GM10266 (cell line): Measurements from ENCODE around the gene TOMM6.

Experiments used
- DNase-seq: peaks from one replicate; pipeline ENCODE4 v3.0.0; 2012; ENCODE audit errors: extremely low spot score
- TF ChIP-seq, protein P1 (sequence below): IDR thresholded peaks from 2 replicates; pipeline ENCODE4 v1.5.1; 2012; ENCODE audit warnings: mild to moderate bottlenecking, low read depth; ENCODE audit not compliant: control insufficient read depth, insufficient read depth; ENCODE audit errors: missing control alignments

TOMM6 gene

DNA sequence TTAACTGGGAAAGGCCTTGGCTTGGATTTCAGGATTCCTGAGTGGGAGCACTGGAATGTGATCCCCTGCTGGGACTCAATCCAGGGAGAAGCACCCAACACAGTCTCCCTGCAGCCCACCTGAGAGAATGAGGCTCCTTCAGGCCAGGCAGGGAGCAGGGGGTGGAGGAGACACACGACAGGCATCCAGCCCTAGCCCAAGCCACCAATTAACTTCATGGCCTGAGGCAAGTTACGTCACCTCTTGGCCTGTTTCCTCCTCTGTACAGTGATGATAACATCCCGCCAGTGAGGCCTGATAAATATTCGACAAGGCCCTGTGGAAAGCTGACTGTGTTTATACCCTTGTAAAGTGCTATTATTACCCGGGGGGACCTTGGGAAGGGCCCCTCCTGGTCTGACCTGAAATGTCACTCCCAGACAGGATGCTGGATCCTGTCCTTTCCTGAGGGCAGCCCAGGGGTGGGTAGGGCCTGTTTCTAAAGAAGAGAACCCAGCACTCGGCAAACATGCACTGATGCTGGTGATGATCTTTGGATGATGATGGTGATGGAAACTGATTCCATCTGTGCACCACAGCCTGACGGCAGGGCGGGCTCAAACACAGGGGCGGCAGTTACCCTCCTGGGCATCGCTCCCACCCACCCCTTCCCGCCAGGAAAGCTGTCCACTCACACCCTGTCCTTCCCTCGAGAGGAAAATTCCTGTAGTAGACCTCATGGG, 20.2 kb upstream of the TOMM6 start:
- DNase-seq: no peak
- TF ChIP-seq, protein P1, sequence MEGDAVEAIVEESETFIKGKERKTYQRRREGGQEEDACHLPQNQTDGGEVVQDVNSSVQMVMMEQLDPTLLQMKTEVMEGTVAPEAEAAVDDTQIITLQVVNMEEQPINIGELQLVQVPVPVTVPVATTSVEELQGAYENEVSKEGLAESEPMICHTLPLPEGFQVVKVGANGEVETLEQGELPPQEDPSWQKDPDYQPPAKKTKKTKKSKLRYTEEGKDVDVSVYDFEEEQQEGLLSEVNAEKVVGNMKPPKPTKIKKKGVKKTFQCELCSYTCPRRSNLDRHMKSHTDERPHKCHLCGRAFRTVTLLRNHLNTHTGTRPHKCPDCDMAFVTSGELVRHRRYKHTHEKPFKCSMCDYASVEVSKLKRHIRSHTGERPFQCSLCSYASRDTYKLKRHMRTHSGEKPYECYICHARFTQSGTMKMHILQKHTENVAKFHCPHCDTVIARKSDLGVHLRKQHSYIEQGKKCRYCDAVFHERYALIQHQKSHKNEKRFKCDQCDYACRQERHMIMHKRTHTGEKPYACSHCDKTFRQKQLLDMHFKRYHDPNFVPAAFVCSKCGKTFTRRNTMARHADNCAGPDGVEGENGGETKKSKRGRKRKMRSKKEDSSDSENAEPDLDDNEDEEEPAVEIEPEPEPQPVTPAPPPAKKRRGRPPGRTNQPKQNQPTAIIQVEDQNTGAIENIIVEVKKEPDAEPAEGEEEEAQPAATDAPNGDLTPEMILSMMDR: no peak

DNA sequence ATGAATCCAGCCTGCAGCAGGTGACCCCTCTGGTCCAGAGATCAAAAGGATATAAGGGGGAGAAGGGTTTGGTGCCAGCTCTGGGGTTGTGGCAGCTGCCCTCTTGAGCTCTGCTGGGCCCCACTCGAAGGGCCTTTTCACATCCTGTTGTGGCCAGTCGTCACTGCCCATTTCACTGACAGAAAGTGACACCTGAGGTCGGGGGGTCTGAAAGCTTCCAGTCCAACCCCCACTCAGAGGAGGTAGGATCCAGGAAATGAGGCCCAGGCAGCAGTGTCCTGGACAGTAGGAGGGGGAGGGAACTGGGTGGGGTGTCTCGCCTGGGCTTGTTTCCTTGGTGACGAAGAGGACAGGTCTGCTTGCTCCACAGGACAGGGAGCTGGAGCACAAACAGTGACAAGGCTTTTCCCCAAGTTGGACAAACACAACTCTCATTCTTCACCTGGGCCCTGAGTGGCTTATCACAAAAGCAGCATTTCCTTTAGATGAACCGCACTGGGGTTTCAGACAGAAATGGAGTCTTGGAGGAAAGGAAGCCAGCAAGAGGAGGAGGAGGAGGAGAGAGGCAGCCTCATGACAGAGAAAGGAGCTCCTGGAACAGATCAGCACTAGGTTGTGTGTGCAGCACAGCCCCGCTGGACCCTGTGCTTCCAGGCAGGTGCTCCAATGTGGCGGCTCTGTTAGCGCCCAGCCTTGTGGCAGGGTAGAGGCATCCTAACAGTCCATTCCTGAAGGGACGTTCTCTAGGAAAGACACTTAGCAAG, 18.8 kb upstream of the TOMM6 start:
- TF ChIP-seq, protein P1: no peak
- DNase-seq: no peak

DNA sequence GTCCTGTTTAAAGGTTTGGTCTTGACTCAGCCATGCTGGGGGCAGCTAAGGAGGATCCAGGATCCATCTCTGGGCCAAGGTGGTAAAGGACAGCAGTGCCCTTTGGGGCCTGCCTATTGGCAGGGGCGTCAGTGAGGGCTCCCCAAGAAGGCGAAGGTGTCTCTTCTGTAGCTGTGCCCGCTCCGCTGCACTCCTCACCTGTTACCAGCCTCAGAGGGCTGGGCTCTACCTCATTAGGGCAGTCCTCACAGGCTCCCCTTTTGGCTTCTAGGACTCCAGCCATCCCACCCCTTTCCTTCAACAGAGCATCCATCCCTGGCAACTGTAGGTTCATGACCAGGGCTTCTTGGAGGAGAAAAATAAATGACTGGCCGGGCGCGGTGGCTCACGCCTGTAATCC, 18.1 kb upstream of the TOMM6 start:
- TF ChIP-seq, protein P1: no peak
- no peak for DNase-seq

DNA sequence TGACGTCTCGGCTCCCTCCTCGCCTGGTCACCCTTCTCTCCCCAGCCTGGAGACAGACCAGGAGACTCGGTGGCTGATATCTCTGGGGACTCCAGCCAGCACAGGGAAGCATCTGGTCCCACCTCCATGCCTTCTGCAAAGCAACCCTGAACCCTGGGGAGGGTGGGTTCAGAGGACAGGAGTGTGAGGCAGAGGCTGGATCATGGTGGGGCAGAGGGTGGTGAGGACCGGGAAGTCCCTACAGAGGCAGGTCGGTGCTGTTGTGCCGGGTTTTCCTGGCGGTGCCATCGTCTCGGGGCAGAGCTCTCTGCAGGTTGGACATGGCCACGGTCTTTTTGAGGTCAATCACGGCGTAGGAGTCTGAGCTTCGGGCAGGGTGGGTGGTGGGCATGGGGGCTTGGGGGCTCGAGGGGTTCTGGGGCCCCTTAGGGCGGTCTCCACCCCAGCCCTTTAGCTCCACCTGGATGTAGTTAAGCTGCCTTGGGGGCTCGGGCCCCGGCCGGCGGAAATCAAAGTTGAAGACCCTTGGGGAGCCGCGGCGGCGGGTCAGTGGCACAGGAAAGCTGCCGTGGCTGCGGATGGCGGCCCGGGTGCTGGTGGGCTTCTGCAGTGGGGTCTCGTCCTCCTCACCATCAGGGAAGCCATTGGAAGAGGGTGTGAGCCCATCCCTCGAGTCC, 17.0 kb upstream of the TOMM6 start:
- TF ChIP-seq, protein P1: no peak
- DNase-seq: no peak

DNA sequence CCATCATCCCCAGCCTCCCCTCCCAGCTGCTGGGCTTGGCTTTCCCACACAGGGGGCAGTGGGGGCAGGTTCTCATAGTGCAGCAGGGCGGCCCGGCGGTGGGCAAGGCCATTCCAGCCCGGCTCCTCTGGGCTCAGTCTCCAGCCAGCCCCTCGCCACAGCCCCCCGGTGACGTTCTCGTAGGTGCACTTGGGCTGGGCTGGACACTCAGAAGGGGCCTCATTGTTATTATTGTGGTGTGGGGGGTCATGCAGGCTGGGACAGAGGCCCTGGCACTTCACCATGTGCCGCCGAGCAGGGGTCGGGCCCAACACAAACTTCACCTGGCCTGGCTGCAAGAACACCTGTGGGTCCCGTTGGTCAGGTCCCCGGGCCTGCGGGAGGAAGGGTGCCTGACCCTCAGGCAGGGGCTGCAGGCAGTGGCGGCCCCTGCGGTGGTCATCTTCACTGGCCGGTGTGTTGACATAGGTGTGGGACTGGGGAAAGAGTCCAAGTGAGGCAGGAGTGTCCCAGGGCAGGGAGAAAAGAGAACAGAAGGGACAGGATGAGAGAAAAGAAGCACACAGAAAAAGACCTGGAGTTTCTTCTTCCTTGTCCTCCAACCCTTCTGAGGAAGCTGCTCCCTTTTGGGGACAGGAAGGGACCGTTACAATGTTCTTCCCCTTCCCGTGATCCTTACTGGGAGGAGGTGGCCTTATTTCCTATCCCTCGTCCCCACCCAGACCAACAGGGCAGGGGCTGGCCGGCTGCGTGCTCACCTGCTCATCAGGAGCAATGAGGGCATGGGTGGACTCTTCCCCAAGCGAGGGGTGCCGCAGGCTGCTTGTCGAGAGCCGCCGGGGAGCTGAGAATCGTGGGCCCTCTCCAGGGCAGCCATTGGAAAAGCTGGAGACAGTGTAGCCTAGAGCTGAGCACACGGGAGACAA, 16.2 kb upstream of the TOMM6 start:
- TF ChIP-seq, protein P1: no peak
- DNase-seq: no peak

DNA sequence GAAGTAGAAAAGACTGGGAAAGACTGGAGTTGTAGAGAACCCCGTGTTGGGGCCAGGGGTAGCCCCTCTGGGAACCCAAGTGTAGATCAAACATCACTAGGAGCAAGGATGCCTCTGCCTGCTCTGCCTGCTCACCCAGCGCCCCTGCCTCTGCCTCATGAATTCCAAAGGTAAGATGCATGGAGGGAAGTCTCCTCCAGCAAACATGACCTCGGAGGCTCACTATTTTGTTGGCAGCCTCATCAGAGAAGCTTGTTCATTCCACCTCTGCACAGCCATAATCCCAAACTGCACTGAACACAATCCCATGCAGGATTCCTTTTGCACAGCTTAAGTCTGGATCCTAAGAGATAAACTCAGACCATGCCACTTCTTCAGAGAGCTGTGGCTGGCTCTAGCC, 12.7 kb upstream of the TOMM6 start:
- TF ChIP-seq, protein P1: no peak
- no peak for DNase-seq
